Esophagus (tissue), 2 donors: ENCODE measurements around the gene SNTB2. TPM values are rescaled to one million over a fixed set of nuclear protein-coding genes. Genes with fewer than 3 reads are reported as not detected.
"Not testable (repeated sequence)": the region's sequence is repeated elsewhere in the genome, so short reads cannot be mapped to it uniquely, and the experiment has no call there.

ENCODE experiments used
- H3K27ac ChIP-seq, 2 donors: one replicate each; pipeline ENCODE4 v1.5.1; 2013; ENCODE audit warnings: low read depth in 2 of 2, mild to moderate bottlenecking in 2 of 2, inconsistent platforms in 1 of 2, low read length in 1 of 2, moderate library complexity in 1 of 2
- H3K27me3 ChIP-seq, 2 donors: one replicate each; pipeline ENCODE4 v1.6.1; 2013; ENCODE audit warnings: low read length in 2 of 2, control low read depth in 1 of 2, mild to moderate bottlenecking in 1 of 2; ENCODE audit not compliant: insufficient read depth in 2 of 2, control insufficient read depth in 1 of 2
- H3K36me3 ChIP-seq, 2 donors: one replicate each; pipeline ENCODE4 v1.6.1; 2013; ENCODE audit warnings: low read length in 1 of 2; ENCODE audit not compliant: control insufficient read depth in 2 of 2, insufficient read depth in 2 of 2
- H3K4me1 ChIP-seq, 2 donors: one replicate each; pipeline ENCODE4 v1.6.1; 2013; ENCODE audit warnings: low read length in 1 of 2; ENCODE audit not compliant: control insufficient read depth in 2 of 2, insufficient read depth in 2 of 2
- H3K4me3 ChIP-seq, 2 donors: one replicate each; pipeline ENCODE4 v1.5.1; 2013; ENCODE audit warnings: low read length in 2 of 2, mild to moderate bottlenecking in 2 of 2, low read depth in 1 of 2, moderate library complexity in 1 of 2
- H3K9me3 ChIP-seq, 2 donors: one replicate each; pipeline ENCODE4 v1.6.1; 2013; ENCODE audit warnings: mild to moderate bottlenecking in 2 of 2, low read depth in 1 of 2, low read length in 1 of 2, moderate library complexity in 1 of 2; ENCODE audit not compliant: control insufficient read depth in 2 of 2, insufficient read depth in 1 of 2
- WGBS, 2 donors: extraction: QIAGEN DNeasy Blood & Tissue Kit; methylation state at CpG; one replicate each; pipeline ENCODE4 v1.1.7; 2013; 5-methylcytosine and 5-hydroxymethylcytosine counted together
- polyA plus RNA-seq, 2 donors: library from polyadenylated mRNA; stranded (reverse); fragments of 200-250 nt; gene quantifications; one replicate each; pipeline ENCODE4 v1.2.3, GENCODE V29; 2013
- donor health status: healthy with polysubstance abuse.
- donor health status: Bipolar disorder and iron deficiency.

Gene SNTB2
- polyA plus RNA-seq, 2 donors: 4.3 to 4.4 TPM

DNA sequence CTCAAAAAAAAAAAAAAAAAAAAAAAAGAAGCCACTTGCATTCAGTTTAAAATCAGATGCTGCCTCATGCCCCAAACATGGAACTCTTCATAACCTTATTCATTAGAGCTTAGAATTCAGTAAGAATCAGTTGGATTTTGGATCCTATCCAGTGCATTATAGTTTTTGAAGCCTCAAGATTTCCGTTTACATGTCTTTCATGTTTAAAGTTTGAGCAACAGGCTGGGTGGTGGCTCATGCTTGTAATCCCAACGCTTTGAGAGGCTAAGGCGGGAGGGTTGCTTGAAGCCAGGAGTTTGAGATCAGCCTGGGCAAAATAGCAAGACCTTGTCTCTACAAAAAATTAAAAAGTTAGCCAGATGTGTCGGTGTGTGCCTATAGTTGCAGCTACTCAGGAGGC lies 55.0 kb downstream of the SNTB2 start:
- Histone ChIP-seq H3K36me3 (peaks cover 0 to 3% of the 10 kb centered on the region in 2 donors), H3K4me1 (peaks cover 0 to 2% of the 10 kb centered on the region in 2 donors), H3K27ac (no peak overlapping the region), H3K27me3 (no peaks in the 10 kb centered on the region), H3K9me3 (no peaks in the 10 kb centered on the region), H3K4me3 (no peak overlapping the region)
- 36 to 54% methylated on average over 4 of the region's 4 CpGs for WGBS, 2 donors

DNA sequence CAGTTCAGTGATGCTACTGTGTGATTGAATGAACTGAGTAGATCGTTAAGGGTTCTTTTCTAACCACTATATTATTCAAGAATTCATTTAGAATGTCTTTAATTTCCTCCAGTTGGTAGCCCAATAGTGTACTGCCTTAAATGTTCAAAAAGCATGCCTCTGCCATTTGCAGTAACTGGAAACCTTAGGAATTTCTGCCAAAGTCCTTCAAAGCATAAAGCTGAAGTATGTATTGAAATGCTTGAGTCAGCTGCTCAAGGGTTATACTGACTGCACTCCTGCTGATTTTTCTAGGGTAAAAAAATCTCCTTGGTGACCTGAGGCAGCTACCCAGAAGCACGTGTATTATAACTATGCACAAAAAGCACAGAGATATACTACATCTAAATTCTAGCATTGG lies 56.5 kb downstream of the SNTB2 start:
- peaks cover 0 to 2% of the 10 kb centered on the region in 2 donors for H3K4me1 ChIP-seq
- no peaks in the 10 kb centered on the region for H3K27me3 ChIP-seq
- no peak overlapping the region for H3K4me3 ChIP-seq
- peaks cover 0 to 3% of the 10 kb centered on the region in 2 donors for H3K36me3 ChIP-seq
- WGBS, 2 donors: 71 to 72% methylated on average over 2 of the region's 2 CpGs
- H3K27ac ChIP-seq: no peak overlapping the region
- H3K9me3 ChIP-seq: no peaks in the 10 kb centered on the region

- Histone ChIP-seq H3K4me3 (no peak overlapping the region), H3K4me1 (peaks cover 0 to 2% of the 10 kb centered on the region in 2 donors), H3K27me3 (no peaks in the 10 kb centered on the region), H3K36me3 (peaks cover 0 to 3% of the 10 kb centered on the region in 2 donors), H3K9me3 (no peaks in the 10 kb centered on the region), H3K27ac (no peak overlapping the region)
- 45 to 66% methylated on average over 1 of the region's 1 CpG for WGBS, 2 donors
Observed at GRCh38 chr16:69244336-69244735, 57.4 kb downstream of the SNTB2 start.

GRCh38 chr16:69250081-69250480 lies 63.1 kb downstream of the SNTB2 start:
- H3K4me3 ChIP-seq: no peak overlapping the region
- no peaks in the 10 kb centered on the region for H3K27me3 ChIP-seq
- H3K27ac ChIP-seq: no peak overlapping the region
- no peaks in the 10 kb centered on the region for H3K9me3 ChIP-seq
- H3K4me1 ChIP-seq: no peaks in the 10 kb centered on the region
- H3K36me3 ChIP-seq: peaks cover 0 to 3% of the 10 kb centered on the region in 2 donors
- 81 to 91% methylated on average over 3 of the region's 3 CpGs for WGBS, 2 donors

- H3K27ac ChIP-seq: peak overlapping the region in 1 of 2 donors; percentile 42
- no peaks in the 10 kb centered on the region for H3K4me1 ChIP-seq
- H3K4me3 ChIP-seq: no peak overlapping the region
- no peaks in the 10 kb centered on the region for H3K36me3 ChIP-seq
- no peaks in the 10 kb centered on the region for H3K9me3 ChIP-seq
- no peaks in the 10 kb centered on the region for H3K27me3 ChIP-seq
- 58 to 60% methylated on average over 5 of the region's 5 CpGs for WGBS, 2 donors
Observed at GRCh38 chr16:69253870-69254341, 66.9 kb downstream of the SNTB2 start.

DNA sequence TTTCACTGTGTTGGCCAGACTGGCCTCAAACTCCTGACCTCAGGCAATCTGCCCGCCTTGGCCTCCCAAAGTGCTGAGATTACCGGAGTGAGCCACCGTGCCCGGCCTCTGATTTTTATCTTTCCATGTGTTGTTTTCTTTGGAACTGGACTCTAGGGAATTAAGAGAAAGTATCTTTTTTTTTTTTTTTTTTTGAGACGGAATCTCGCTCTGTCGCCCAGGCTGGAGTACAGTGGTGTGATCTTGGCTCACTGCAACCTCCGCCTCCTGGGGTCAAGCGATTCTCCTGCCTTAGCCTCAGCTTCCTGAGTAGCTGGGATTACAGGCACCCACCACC lies 72.4 kb downstream of the SNTB2 start:
- not testable (repeated sequence) for H3K27me3 ChIP-seq

DNA sequence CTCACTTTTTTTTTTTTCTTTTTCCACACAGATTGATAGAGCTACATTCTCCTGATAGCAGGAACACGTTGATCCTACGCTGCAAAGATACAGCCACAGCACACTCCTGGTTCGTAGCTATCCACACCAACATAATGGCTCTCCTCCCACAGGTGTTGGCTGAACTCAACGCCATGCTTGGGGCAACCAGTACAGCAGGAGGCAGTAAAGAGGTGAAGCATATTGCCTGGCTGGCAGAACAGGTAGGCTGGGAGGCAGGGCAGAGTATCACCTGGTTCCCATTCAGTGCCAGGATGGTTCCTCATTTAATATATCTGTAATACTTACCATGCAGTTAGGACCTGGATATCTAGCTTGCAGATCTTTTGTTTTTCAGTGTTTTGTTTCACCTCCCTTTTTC lies 73.1 kb downstream of the SNTB2 start:
- Histone ChIP-seq H3K4me3 (no peak overlapping the region), H3K27ac (no peak overlapping the region), H3K36me3 (peaks cover 0 to 5% of the 10 kb centered on the region in 2 donors), H3K27me3 (no peaks in the 10 kb centered on the region), H3K4me1 (peaks cover 0 to 2% of the 10 kb centered on the region in 2 donors), H3K9me3 (no peaks in the 10 kb centered on the region)
- 86 to 92% methylated on average over 4 of the region's 4 CpGs for WGBS, 2 donors

More for the DNA sequence above, 72.4 kb downstream of the SNTB2 start:
- H3K4me1 ChIP-seq, H3K27ac ChIP-seq, H3K9me3 ChIP-seq, H3K36me3 ChIP-seq, H3K4me3 ChIP-seq: not testable (repeated sequence)
- 88 to 89% methylated on average over 9 of the region's 9 CpGs for WGBS, 2 donors

DNA sequence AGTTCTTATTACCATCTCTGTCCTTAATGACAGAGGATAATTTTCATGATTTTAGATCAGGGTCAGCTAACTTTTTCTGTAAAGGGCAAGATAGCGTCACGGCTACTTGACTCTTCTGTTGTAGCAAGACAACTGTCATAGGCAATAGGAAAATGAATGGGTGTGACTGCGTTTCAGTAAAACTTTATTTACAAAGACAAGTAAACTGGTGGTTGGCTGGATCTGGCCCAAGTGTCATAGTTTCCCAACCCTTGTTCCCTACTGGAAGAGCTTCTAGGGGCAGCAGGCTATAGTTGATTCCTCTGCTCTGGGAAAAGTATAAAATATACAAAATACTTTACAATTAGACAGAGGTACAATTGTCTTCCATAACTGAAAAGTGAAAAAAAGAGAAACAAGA lies 73.5 kb downstream of the SNTB2 start:
- Histone ChIP-seq H3K4me3 (no peak overlapping the region), H3K27me3 (no peaks in the 10 kb centered on the region), H3K9me3 (no peaks in the 10 kb centered on the region), H3K27ac (no peak overlapping the region), H3K4me1 (peaks cover 0 to 2% of the 10 kb centered on the region in 2 donors), H3K36me3 (peaks cover 0 to 5% of the 10 kb centered on the region in 2 donors)
- 86 to 87% methylated on average over 3 of the region's 3 CpGs for WGBS, 2 donors

DNA sequence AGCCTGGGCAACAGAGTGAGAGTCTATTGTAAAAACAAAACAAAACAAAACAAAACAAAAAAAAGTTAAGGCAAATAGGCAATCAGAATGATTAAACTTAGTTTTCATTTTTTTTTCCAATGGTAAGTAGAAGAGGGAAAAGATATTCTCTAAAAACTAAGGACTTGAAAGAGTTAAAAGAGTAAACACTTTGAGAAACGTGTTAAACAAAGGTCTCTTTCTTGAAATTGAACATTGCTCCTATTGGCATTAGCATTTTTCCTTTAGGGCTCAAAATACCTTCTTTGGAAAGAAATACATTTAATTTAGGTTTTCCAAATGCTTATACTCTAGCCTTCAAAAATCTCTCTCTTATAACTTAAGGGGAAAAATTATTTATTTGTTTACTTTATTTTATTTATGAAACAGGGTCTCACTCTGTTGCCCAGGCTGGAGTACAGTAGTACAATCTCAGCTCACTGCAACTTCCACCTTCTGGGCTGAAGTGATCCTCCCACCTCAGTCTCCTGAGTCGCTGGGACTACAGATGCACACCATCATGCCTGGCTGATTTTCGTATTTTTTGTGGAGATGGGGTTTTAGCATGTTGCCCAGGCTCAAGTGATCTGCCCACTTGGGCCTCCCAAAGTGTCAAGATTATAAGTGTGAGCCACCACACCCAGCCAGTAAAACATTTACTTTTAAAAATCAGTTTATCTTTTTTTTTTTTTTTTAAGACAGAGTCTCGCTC lies 79.5 kb downstream of the SNTB2 start:
- H3K36me3 ChIP-seq: peaks cover 0 to 3% of the 10 kb centered on the region in 2 donors
- WGBS, 2 donors: 55 to 73% methylated on average over 4 of the region's 4 CpGs

GRCh38 chr16:69267633-69268032 lies 80.7 kb downstream of the SNTB2 start:
- 89 to 91% methylated on average over 4 of the region's 4 CpGs for WGBS, 2 donors
- no peak overlapping the region for H3K4me3 ChIP-seq
- H3K9me3 ChIP-seq: no peaks in the 10 kb centered on the region
- H3K27me3 ChIP-seq: no peaks in the 10 kb centered on the region
- peaks cover 0 to 3% of the 10 kb centered on the region in 2 donors for H3K36me3 ChIP-seq
- no peak overlapping the region for H3K27ac ChIP-seq
- no peaks in the 10 kb centered on the region for H3K4me1 ChIP-seq

More for the DNA sequence above, 79.5 kb downstream of the SNTB2 start:
- H3K4me1 ChIP-seq: no peaks in the 10 kb centered on the region
- no peaks in the 10 kb centered on the region for H3K9me3 ChIP-seq
- H3K27me3 ChIP-seq: no peaks in the 10 kb centered on the region
- H3K4me3 ChIP-seq: no peak overlapping the region
- H3K27ac ChIP-seq: no peak overlapping the region
